ENCODE measurements around the gene GRM4. TPM values are rescaled to one million over a fixed set of nuclear protein-coding genes. Genes with fewer than 3 reads are reported as not detected.
A peak's percentile ranks its signal among the peaks of the same experiment; 100 is the strongest.

Gene GRM4
- total RNA-seq, 2 donors from 2014 or later = 4.4 TPM; not detected in 1

DNA sequence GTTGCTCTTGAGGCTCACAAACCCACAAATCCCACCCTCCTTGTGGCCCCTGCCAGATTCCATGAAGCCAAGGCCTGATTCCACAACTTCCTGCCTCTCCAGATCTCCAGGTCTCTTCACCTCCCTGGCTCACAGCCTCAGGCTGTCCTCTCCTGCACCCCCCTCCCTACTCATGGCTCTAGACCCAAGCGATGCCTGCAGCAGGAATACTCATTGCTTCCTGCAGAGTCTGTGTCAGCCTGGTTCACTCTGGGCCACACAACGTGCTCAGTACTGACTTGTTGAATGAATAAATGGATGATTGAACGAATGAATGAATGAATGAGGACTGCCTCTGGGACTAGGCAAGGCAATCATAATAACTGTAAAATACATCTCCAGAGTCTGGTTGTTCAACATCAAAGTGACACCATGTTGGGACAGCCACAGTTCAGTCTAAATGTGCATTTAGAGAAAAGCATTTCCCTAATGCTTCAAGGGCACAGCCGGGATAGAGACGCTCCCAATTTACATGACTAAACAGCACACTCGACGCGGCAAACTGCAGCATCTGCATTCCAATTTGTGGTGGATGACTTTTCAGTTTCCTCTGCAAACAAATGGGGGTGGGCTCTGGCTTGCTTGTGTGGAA is 139.9 kb downstream of the GRM4 start:
- Histone ChIP-seq H3K36me3 (no peaks in the 10 kb centered on the region), H3K9me3 (no peaks in the 10 kb centered on the region), H3K4me3 (no peak overlapping the region), H3K27ac (no peak overlapping the region), H3K27me3 (replicated peaks; ENCODE audit: insufficient read depth) (no peaks in the 10 kb centered on the region), H3K4me1 (replicated peaks) (no peaks in the 10 kb centered on the region)
- TF ChIP-seq POLR2A (IDR thresholded peaks at IDR 0.05) = no peak
- TF ChIP-seq, protein P1, sequence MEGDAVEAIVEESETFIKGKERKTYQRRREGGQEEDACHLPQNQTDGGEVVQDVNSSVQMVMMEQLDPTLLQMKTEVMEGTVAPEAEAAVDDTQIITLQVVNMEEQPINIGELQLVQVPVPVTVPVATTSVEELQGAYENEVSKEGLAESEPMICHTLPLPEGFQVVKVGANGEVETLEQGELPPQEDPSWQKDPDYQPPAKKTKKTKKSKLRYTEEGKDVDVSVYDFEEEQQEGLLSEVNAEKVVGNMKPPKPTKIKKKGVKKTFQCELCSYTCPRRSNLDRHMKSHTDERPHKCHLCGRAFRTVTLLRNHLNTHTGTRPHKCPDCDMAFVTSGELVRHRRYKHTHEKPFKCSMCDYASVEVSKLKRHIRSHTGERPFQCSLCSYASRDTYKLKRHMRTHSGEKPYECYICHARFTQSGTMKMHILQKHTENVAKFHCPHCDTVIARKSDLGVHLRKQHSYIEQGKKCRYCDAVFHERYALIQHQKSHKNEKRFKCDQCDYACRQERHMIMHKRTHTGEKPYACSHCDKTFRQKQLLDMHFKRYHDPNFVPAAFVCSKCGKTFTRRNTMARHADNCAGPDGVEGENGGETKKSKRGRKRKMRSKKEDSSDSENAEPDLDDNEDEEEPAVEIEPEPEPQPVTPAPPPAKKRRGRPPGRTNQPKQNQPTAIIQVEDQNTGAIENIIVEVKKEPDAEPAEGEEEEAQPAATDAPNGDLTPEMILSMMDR (IDR thresholded peaks at IDR 0.05) = no peak
- WGBS = 52% methylated on average over 8 of the region's 8 CpGs
- intact Hi-C loops (cut with DNase I) = no loop called here
- no peak for DNase-seq (ENCODE audit: low spot score)

DNA sequence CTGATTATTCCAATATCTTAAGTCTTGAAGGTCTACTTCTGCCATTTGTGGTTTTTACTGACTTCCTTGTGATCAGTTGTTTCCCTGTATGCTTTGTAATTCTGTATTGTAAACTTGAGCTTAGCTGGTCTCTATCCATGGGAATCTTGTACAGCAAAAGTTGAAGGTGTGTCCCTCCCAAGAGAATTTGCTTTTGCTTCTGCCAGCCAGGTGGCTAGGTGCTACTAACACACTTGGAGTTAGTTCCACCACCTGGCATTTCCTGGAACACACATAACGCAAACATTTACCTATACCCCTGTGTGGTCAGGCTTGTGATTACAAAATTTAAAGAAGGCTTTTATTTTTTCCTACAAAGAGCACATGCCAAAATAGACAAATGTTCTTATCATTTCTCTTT is 141.2 kb downstream of the GRM4 start:
- H3K27me3 ChIP-seq (replicated peaks; ENCODE audit: insufficient read depth) = no peaks in the 10 kb centered on the region
- H3K27ac ChIP-seq = peak overlapping the region; percentile 33 to 59
- TF ChIP-seq, protein P1 (IDR thresholded peaks at IDR 0.05) = peak in 1 of 4 experiments; percentile 36
- no peak for TF ChIP-seq POLR2A (IDR thresholded peaks at IDR 0.05)
- TF ChIP-seq POLR2AphosphoS5 (IDR thresholded peaks at IDR 0.05) = peak; percentile 75
- no peaks in the 10 kb centered on the region for H3K4me1 ChIP-seq (replicated peaks)
- DNase-seq (ENCODE audit: low spot score) = peak; percentile 64
- H3K4me3 ChIP-seq = no peak overlapping the region
- no peaks in the 10 kb centered on the region for H3K36me3 ChIP-seq
- intact Hi-C loops (cut with DNase I) = no loop called here
- H3K9me3 ChIP-seq = no peaks in the 10 kb centered on the region
- 63% methylated on average over 1 of the region's 1 CpG for whole genome bisulfite sequencing

DNA sequence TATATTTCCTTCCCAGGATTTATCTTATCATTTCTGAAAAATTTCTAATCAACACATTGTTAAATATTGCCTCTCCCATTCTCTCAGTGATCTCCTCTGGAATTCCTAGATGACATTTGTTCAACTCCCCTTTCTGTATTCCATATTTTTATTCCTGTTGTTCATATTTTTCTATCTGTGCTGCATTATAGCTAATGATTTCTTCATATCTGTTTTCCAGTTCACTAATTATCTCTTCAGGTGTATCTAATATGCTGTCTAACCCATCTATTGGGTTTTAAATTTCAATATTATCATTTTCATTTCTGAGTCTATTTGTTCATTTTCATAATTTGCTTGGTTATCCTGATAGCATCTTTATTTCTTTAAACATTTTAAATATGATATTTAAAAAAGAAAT is 141.9 kb downstream of the GRM4 start:
- DNase-seq (ENCODE audit: low spot score) = no peak
- Histone ChIP-seq H3K4me1 (replicated peaks) (no peaks in the 10 kb centered on the region), H3K4me3 (no peak overlapping the region), H3K9me3 (no peaks in the 10 kb centered on the region), H3K27me3 (replicated peaks; ENCODE audit: insufficient read depth) (no peaks in the 10 kb centered on the region), H3K36me3 (no peaks in the 10 kb centered on the region), H3K27ac (no peak overlapping the region)
- intact Hi-C loops (cut with DNase I) = no loop called here
- TF ChIP-seq POLR2A (IDR thresholded peaks at IDR 0.05) (no peak), POLR2AphosphoS5 (IDR thresholded peaks at IDR 0.05) (no peak)
- TF ChIP-seq, protein P1 (IDR thresholded peaks at IDR 0.05) = no peak

DNA sequence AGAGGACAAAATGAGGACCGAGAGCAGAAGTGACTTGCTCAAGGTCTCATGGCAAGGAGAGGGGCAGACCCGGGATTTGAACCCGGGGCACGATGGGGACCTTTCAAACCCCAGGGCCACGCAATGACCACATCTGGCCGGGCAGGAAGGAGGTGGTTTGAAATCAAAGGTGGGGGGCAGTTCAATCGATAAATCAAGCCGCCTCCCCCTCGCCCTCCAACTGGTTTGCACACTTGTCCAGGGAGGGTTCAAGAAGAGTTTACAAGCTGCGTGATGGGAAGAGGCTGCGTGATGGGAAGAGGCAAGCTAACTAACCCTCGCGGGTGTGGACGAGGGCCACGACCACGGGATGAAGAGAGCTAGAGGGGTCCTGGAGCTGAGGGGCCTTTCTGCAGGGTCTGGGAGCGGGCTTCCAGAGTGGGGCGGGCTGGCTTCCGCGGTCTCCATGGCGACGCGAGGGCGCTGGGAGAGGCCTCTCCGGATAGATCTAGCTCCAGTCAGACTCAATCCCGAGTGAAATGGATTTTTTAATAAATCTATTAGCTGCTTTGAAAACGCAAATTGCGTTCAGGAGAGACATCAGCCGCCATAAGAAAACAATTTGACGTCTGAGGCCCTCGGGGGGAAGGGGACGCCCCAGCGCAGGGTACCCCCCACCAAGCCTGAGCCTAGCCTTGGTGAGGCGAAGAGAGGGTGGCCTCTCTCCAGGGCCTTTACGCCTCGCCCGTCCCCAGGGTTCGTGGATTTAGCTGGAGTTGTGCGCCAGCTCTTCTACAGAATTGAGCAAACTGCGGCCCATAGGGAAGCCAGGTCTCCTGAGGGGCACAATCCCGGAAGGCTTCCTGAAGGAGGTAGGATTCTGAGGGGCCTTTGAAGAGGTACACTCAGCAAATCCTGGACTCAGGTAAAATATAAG is 143.9 kb downstream of the GRM4 start:
- H3K9me3 ChIP-seq = no peaks in the 10 kb centered on the region
- intact Hi-C loops (cut with DNase I) = no loop called here
- no peaks in the 10 kb centered on the region for H3K4me1 ChIP-seq (replicated peaks)
- TF ChIP-seq POLR2AphosphoS5 (IDR thresholded peaks at IDR 0.05) (no peak), POLR2A (IDR thresholded peaks at IDR 0.05) (no peak)
- TF ChIP-seq, protein P1 (IDR thresholded peaks at IDR 0.05) = no peak
- no peak for DNase-seq (ENCODE audit: low spot score)
- no peaks in the 10 kb centered on the region for H3K36me3 ChIP-seq
- 63% methylated on average over 41 of the region's 41 CpGs for WGBS
- no peak overlapping the region for H3K4me3 ChIP-seq
- no peaks in the 10 kb centered on the region for H3K27me3 ChIP-seq (replicated peaks; ENCODE audit: insufficient read depth)
- no peak overlapping the region for H3K27ac ChIP-seq
